Upper lobe of right lung (tissue), 1 donor: ENCODE results near the gene SCAMP1. TPM values are rescaled to one million over a fixed set of nuclear protein-coding genes. Genes with fewer than 3 reads are reported as not detected.

Source experiments
- ATAC-seq: fragments of 200-7000 bp; cut with Tn5 transposase; one replicate; pipeline ENCODE4 v1.9.1; 2020; ENCODE audit warnings: mild to moderate bottlenecking, moderate library complexity
- DNase-seq: peaks from one replicate; pipeline ENCODE4 v3.0.0-alpha.2; 2020
- H3K27ac ChIP-seq: fragments of 200-600 bp; one replicate; pipeline ENCODE4 v1.8.0; 2022
- H3K27me3 ChIP-seq: fragments of 200-600 bp; one replicate; pipeline ENCODE4 v1.8.0; 2022; ENCODE audit warnings: mild to moderate bottlenecking
- H3K36me3 ChIP-seq: fragments of 200-600 bp; one replicate; pipeline ENCODE4 v1.8.0; 2022
- H3K4me1 ChIP-seq: fragments of 200-600 bp; one replicate; pipeline ENCODE4 v1.8.0; 2022
- H3K4me3 ChIP-seq: fragments of 200-600 bp; one replicate; pipeline ENCODE4 v1.8.0; 2022; ENCODE audit warnings: mild to moderate bottlenecking
- H3K9me3 ChIP-seq: fragments of 200-600 bp; one replicate; pipeline ENCODE4 v1.8.0; 2022
- intact Hi-C: fragments of 100-400 bp; cut with DNase I; formaldehyde crosslinking; loops from one replicate; pipeline ENCODE4 v1.11.0; 2022
- total RNA-seq: library from RNA; stranded (reverse); fragmentation: NEBNext Ultra II Directional; extraction: Animal tissue kit (Norgen Biotek cat#: 25700); gene quantifications from one replicate; pipeline ENCODE4 v1.2.1, GENCODE V29; 2021
- TF ChIP-seq, protein P1 (sequence below): fragments of 200-600 bp; IDR thresholded peaks from one replicate; pipeline ENCODE4 v1.8.0; 2022; ENCODE audit warnings: antibody characterized with exemption
- donor health status: DM: no; HTN: yes; CAD: no; lungs with severe emphysema.

SCAMP1 gene
- total RNA-seq, 1 donor from 2014 or later: 35.9 TPM

DNA sequence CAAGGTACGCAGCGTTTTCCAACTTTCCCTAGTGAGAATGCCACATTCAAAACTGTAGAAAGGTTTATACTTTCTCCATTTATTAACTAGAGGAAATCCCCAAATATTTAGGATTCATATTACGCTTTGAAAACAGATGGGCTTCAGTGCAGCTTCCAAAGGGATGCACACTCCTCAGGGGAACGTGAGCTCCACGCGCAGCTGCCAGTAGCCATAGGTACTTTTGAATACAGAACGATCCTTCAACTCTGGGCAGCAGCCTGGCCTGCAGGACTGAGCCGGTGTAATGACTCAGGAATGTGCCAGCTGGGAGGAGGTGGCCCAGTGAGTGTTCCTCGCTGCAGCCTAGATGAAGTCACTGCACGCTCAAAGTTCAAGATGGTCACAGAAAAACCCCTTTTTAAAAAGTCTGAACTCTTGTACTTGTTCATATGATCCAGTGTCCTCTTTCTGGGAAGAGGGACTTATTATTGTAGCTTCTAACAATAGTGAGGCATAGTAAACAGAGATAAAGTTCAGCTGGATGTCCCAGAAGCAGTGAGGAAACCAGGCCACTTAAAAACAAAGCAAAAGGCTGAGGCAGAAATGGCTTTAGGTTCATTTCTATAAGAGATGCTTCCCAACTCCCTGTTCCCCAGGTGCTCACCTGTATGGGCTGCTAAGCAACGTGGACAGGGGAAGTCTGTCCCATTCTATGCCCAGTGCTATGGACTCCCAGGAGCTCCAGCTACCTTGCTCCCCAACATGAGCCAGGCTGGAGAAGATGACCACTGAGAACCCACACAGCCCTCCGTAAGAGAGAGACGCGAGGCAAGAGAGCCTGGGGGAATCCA is 158.2 kb downstream of the SCAMP1 start:
- Histone ChIP-seq H3K9me3 (no peaks in the 10 kb centered on the region), H3K4me1 (peaks cover 14% of the 10 kb centered on the region), H3K27me3 (no peaks in the 10 kb centered on the region), H3K27ac (peak overlapping the region; percentile 43), H3K4me3 (no peak overlapping the region), H3K36me3 (no peaks in the 10 kb centered on the region)
- DNase-seq (no peak), ATAC-seq (peak; percentile 94)
- intact Hi-C loops: no loop called here
- TF ChIP-seq, protein P1, sequence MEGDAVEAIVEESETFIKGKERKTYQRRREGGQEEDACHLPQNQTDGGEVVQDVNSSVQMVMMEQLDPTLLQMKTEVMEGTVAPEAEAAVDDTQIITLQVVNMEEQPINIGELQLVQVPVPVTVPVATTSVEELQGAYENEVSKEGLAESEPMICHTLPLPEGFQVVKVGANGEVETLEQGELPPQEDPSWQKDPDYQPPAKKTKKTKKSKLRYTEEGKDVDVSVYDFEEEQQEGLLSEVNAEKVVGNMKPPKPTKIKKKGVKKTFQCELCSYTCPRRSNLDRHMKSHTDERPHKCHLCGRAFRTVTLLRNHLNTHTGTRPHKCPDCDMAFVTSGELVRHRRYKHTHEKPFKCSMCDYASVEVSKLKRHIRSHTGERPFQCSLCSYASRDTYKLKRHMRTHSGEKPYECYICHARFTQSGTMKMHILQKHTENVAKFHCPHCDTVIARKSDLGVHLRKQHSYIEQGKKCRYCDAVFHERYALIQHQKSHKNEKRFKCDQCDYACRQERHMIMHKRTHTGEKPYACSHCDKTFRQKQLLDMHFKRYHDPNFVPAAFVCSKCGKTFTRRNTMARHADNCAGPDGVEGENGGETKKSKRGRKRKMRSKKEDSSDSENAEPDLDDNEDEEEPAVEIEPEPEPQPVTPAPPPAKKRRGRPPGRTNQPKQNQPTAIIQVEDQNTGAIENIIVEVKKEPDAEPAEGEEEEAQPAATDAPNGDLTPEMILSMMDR: no peak

- TF ChIP-seq, protein P1: no peak
- Histone ChIP-seq H3K4me1 (peaks cover 14% of the 10 kb centered on the region), H3K36me3 (no peaks in the 10 kb centered on the region), H3K9me3 (no peaks in the 10 kb centered on the region), H3K4me3 (no peak overlapping the region), H3K27me3 (no peaks in the 10 kb centered on the region), H3K27ac (peak overlapping the region; percentile 43)
- intact Hi-C loops: no loop called here
- ATAC-seq (no peak), DNase-seq (no peak)
Observed at GRCh38 chr5:78519198-78519941, 159.0 kb downstream of the SCAMP1 start.

DNA sequence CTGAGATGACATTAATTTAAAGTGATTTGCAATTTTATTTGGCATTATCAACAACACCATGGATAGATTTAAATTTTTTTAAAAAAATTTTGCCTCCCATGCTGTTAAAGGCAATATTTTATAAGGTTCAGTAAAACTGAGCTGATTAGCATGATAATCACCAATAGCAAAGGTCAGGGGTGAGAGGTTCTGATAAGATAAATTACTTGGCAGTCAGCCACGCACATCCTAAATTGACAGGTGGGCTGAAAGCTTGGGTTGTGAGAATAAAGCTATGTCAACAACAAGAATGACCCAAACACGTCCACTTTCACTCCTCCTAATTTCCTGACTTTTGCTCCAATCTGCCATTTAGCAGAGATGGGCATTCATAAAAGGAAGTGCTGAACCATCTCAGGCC is 161.0 kb downstream of the SCAMP1 start:
- H3K27ac ChIP-seq: no peak overlapping the region
- TF ChIP-seq, protein P1: no peak
- peaks cover 19% of the 10 kb centered on the region for H3K4me1 ChIP-seq
- DNase-seq (no peak), ATAC-seq (no peak)
- H3K27me3 ChIP-seq: no peaks in the 10 kb centered on the region
- H3K4me3 ChIP-seq: no peak overlapping the region
- H3K36me3 ChIP-seq: no peaks in the 10 kb centered on the region
- intact Hi-C loops: no loop called here
- H3K9me3 ChIP-seq: no peaks in the 10 kb centered on the region

DNA sequence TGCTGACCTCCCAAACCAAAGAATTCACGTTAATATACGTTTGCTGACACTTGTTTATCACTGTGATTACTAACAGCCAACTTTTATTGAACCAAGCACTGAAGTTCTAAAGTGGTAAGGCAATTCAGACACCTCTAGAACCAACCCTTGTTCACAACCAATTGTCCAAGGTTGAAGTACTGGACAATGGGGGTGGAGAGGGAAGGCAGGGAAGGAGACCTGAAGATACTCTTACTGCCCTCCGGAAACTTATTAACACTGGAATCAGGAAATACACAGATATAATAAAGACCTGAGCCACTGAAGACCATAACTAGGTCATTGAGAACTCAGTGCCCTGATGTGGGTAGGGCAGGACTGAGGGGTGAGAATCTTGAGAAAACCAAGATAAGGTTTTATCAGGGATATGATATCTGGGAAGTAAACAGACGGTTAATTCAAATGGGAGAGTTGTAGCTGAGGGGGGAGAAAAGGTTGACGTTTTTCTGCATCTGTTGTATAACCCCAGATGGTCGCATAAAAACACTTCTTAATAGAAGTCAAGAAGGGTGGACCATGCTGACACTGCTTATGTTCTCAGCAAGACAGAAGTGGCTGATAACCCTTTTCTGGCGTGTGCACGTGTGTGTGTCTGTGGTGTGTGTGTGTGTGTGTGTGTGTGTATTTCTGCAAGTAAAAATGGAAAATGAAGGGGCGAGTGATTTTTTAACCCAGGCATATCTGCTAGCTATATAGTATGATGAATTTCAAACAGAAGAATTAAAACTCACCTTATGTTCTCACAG is 162.3 kb downstream of the SCAMP1 start:
- no peak for DNase-seq
- TF ChIP-seq, protein P1: no peak
- no peaks in the 10 kb centered on the region for H3K9me3 ChIP-seq
- ATAC-seq: no peak
- H3K4me3 ChIP-seq: no peak overlapping the region
- no peaks in the 10 kb centered on the region for H3K27me3 ChIP-seq
- intact Hi-C loops: no loop called here
- no peaks in the 10 kb centered on the region for H3K36me3 ChIP-seq
- H3K4me1 ChIP-seq: peaks cover 25% of the 10 kb centered on the region
- peak overlapping the region; percentile 59 for H3K27ac ChIP-seq

- H3K4me1 ChIP-seq: peaks cover 27% of the 10 kb centered on the region
- TF ChIP-seq, protein P1: no peak
Observed at GRCh38 chr5:78523314-78524193, 163.1 kb downstream of the SCAMP1 start.

More at GRCh38 chr5:78523314-78524193, 163.1 kb downstream of the SCAMP1 start:
- H3K36me3 ChIP-seq: no peaks in the 10 kb centered on the region
- ATAC-seq: no peak
- peak overlapping the region; percentile 59 for H3K27ac ChIP-seq
- H3K27me3 ChIP-seq: no peaks in the 10 kb centered on the region
- no peak overlapping the region for H3K4me3 ChIP-seq
- intact Hi-C loops: no loop called here
- H3K9me3 ChIP-seq: no peaks in the 10 kb centered on the region
- no peak for DNase-seq
